NCI-H2227 treated with DMSO at 0.1 percent for 48 hours (cell line): ENCODE results near the gene RNLS.
"Not testable (repeated sequence)": the region's sequence is repeated elsewhere in the genome, so short reads cannot be mapped to it uniquely, and the experiment has no call there.

Experiments
- DNase-seq: peaks from one replicate; lab custom pipeline; 2025; lab: John Stamatoyannopoulos, UW

The RNLS gene

GRCh38 chr10:88343761-88344484 is 239.2 kb downstream of the RNLS start:
- no peak for DNase-seq

GRCh38 chr10:88342733-88343310 is 240.3 kb downstream of the RNLS start:
- no peak for DNase-seq

- DNase-seq = no peak
These were observed 246.0 kb downstream of the RNLS start for GRCh38 chr10:88337134-88337533.

GRCh38 chr10:88336334-88336733 is 246.8 kb downstream of the RNLS start:
- no peak for DNase-seq

GRCh38 chr10:88333248-88333630 is 249.9 kb downstream of the RNLS start:
- DNase-seq = no peak

- no peak for DNase-seq
These were observed 250.4 kb downstream of the RNLS start for GRCh38 chr10:88332503-88333247.

- no peak for DNase-seq
These were observed 252.9 kb downstream of the RNLS start for GRCh38 chr10:88330174-88330573.

- DNase-seq = no peak
These were observed 260.6 kb downstream of the RNLS start for GRCh38 chr10:88322324-88323063.

- no peak for DNase-seq
These were observed 263.1 kb downstream of the RNLS start for GRCh38 chr10:88319960-88320517.

- no peak for DNase-seq
These were observed 264.3 kb downstream of the RNLS start for GRCh38 chr10:88318803-88319202.

- no peak for DNase-seq
These were observed 266.0 kb downstream of the RNLS start for GRCh38 chr10:88317099-88317498.

GRCh38 chr10:88316292-88316861 is 266.7 kb downstream of the RNLS start:
- DNase-seq = no peak

GRCh38 chr10:88315755-88316154 is 267.4 kb downstream of the RNLS start:
- DNase-seq = no peak

- no peak for DNase-seq
These were observed 268.8 kb downstream of the RNLS start for GRCh38 chr10:88314362-88314761.

GRCh38 chr10:88313878-88314277 is 269.2 kb downstream of the RNLS start:
- DNase-seq = no peak

- no peak for DNase-seq
These were observed 270.3 kb downstream of the RNLS start for GRCh38 chr10:88312855-88313254.

- no peak for DNase-seq
These were observed 271.9 kb downstream of the RNLS start for GRCh38 chr10:88311264-88311663.

- DNase-seq = no peak
These were observed 273.8 kb downstream of the RNLS start for GRCh38 chr10:88309365-88309764.

GRCh38 chr10:88308361-88308760 is 274.8 kb downstream of the RNLS start:
- DNase-seq = not testable (repeated sequence)

- no peak for DNase-seq
These were observed 283.3 kb downstream of the RNLS start for GRCh38 chr10:88299787-88300186.

GRCh38 chr10:88297103-88297502 is 286.0 kb downstream of the RNLS start:
- DNase-seq = no peak
